Loucy (cell line): Measurements from ENCODE around the gene CUBN.

Source experiments
- CTCF ChIP-seq: fragments of 200-600 bp; sonication (generic); conservative IDR thresholded peaks from 2 replicates; pipeline ENCODE4 v1.5.1; 2014; ENCODE audit warnings: mild to moderate bottlenecking, antibody characterized with exemption, low read length
- EZH2phosphoT487 ChIP-seq: fragments of 200-600 bp; IDR thresholded peaks from 2 replicates; pipeline ENCODE4 v1.6.1; 2018; ENCODE audit warnings: antibody characterized with exemption, mild to moderate bottlenecking, moderate library complexity, borderline replicate concordance

GRCh38 chr10:16822726-16823360 lies 306.8 kb downstream of the CUBN start:
- no peak for TF ChIP-seq CTCF
- TF ChIP-seq EZH2phosphoT487 = no peak
